B cell (primary cell): ENCODE data around the gene FMN1. TPM values are rescaled to one million over a fixed set of nuclear protein-coding genes. Genes with fewer than 3 reads are reported as not detected.

ENCODE experiments used
- ATAC-seq: fragments of 200-7000 bp; cut with Tn5 transposase; one replicate; pipeline ENCODE4 v1.10.0; 2021; ENCODE audit warnings: low read depth, mild to moderate bottlenecking, moderate number of reproducible peaks, moderate library complexity
- CTCF ChIA-PET: fragments of 350-600 bp; sonication (Branson Sonifier 250); formaldehyde crosslinking; loops from one replicate; lab custom pipeline; 2021; ENCODE audit warnings: antibody characterized with exemption, inconsistent platforms; lab: Charles Lee
- POLR2A ChIA-PET: fragments of 350-600 bp; sonication (Branson Sonifier 250); formaldehyde crosslinking; loops from one replicate; lab custom pipeline; 2021; ENCODE audit warnings: antibody characterized with exemption; lab: Charles Lee
- DNase-seq: peaks from one replicate; pipeline ENCODE4 v3.0.0; 2013
- H2AFZ ChIP-seq: 2 replicates; pipeline ENCODE4 v1.6.1; 2012; ENCODE audit warnings: mild to moderate bottlenecking, low read depth, low read length; ENCODE audit not compliant: insufficient read depth, poor library complexity, severe bottlenecking
- H3K27ac ChIP-seq, 2 donors: 1 replicate in 1 of 2; 2 replicates in 1 of 2; pipeline ENCODE4 v1.5.1; 2012 to 2013; ENCODE audit warnings: low read length in 2 of 2, mild to moderate bottlenecking in 2 of 2, moderate library complexity in 1 of 2
- H3K27me3 ChIP-seq, 4 experiments: fragments of 200-600 bp in 1 of 4; sonication (generic) in 1 of 4; replicated peaks in 1 of 4; 1 replicate in 2 of 4; 2 replicates in 2 of 4; pipeline versions ENCODE4 v1.6.1 to v1.7.0; 2013 to 2016; ENCODE audit warnings: low read length in 3 of 4, mild to moderate bottlenecking in 2 of 4, mixed read lengths in 1 of 4, moderate library complexity in 1 of 4; ENCODE audit not compliant: insufficient read depth in 4 of 4, control insufficient read depth in 3 of 4; ENCODE audit errors: control extremely low read depth in 1 of 4
- H3K36me3 ChIP-seq, 2 experiments: replicated peaks in 1 of 2; 1 replicate in 1 of 2; 2 replicates in 1 of 2; pipeline versions ENCODE4 v1.6.1 to v1.7.1; 2013; ENCODE audit warnings: low read length in 1 of 2; ENCODE audit not compliant: insufficient read depth in 2 of 2, control insufficient read depth in 1 of 2; ENCODE audit errors: control extremely low read depth in 1 of 2, extremely low read depth in 1 of 2
- H3K4me1 ChIP-seq, 2 donors: fragments of 200-600 bp in 1 of 2; sonication (generic) in 1 of 2; 1 replicate in 1 of 2; 2 replicates in 1 of 2; pipeline versions ENCODE4 v1.5.1 to v1.6.1; 2013 to 2017; ENCODE audit warnings: low read length in 2 of 2; ENCODE audit not compliant: control insufficient read depth in 2 of 2, insufficient read depth in 2 of 2
- H3K4me2 ChIP-seq: replicated peaks from 2 replicates; pipeline ENCODE3; 2012; ENCODE audit warnings: mild to moderate bottlenecking, low read depth, low read length; ENCODE audit not compliant: poor library complexity, severe bottlenecking
- H3K4me3 ChIP-seq, 5 experiments: fragments of 200-600 bp in 1 of 5; sonication (generic) in 1 of 5; 1 replicate in 3 of 5; 2 replicates in 2 of 5; pipeline versions ENCODE4 v1.5.1 to v1.7.0; 2011 to 2016; ENCODE audit warnings: low read length in 4 of 5, mild to moderate bottlenecking in 4 of 5, low read depth in 2 of 5, control low read depth in 1 of 5, moderate library complexity in 1 of 5; ENCODE audit not compliant: insufficient read depth in 1 of 5; ENCODE audit errors: control extremely low read depth in 1 of 5, extremely low read depth in 1 of 5
- H3K79me2 ChIP-seq: fragments of 200-600 bp; sonication (generic); one replicate; pipeline ENCODE4 v1.6.0; 2016; ENCODE audit warnings: low read length; ENCODE audit not compliant: control insufficient read depth, insufficient read depth
- H3K9ac ChIP-seq: fragments of 200-600 bp; sonication (generic); 2 replicates; pipeline ENCODE4 v1.6.1; 2017; ENCODE audit warnings: mild to moderate bottlenecking, low read length, moderate library complexity
- H3K9me3 ChIP-seq, 3 donors: one replicate each; pipeline versions ENCODE4 v1.6.1 to v1.7.1; 2013; ENCODE audit warnings: low read length in 2 of 3; ENCODE audit not compliant: control insufficient read depth in 2 of 3, insufficient read depth in 1 of 3; ENCODE audit errors: control extremely low read depth in 1 of 3
- H4K20me1 ChIP-seq: 2 replicates; pipeline ENCODE4 v1.6.0; 2012; ENCODE audit warnings: mild to moderate bottlenecking, low read length; ENCODE audit not compliant: insufficient read depth, control insufficient read depth, poor library complexity, severe bottlenecking
- H3K27ac Mint-ChIP-seq: one replicate; pipeline ENCODE4 v1.8.0; 2021; ENCODE audit warnings: mixed read lengths
- H3K27me3 Mint-ChIP-seq: one replicate; pipeline ENCODE4 v1.8.0; 2021; ENCODE audit warnings: mixed read lengths
- H3K4me1 Mint-ChIP-seq: one replicate; pipeline ENCODE4 v1.8.0; 2021; ENCODE audit warnings: mixed read lengths
- H3K4me3 Mint-ChIP-seq: one replicate; pipeline ENCODE4 v1.8.0; 2021; ENCODE audit warnings: mixed read lengths
- H3K9me3 Mint-ChIP-seq: one replicate; pipeline ENCODE4 v1.8.0; 2022; ENCODE audit warnings: mixed read lengths; ENCODE audit not compliant: insufficient read depth
- EZH2 ChIP-seq: IDR thresholded peaks from 2 replicates; pipeline ENCODE4 v1.6.1; 2012; ENCODE audit warnings: borderline replicate concordance, low read depth, mild to moderate bottlenecking, moderate library complexity, low read length; ENCODE audit not compliant: insufficient read depth, poor library complexity, severe bottlenecking
- WGBS: methylation state at CpG from one replicate; pipeline ENCODE4 v1.1.5; 2013; ENCODE audit warnings: missing lambda C conversion rate; ENCODE audit not compliant: insufficient coverage; 5-methylcytosine and 5-hydroxymethylcytosine counted together
- intact Hi-C: fragments of 100-400 bp; cut with micrococcal nuclease; formaldehyde crosslinking; loops from one replicate; pipeline ENCODE4 v1.10.0; 2022
- polyA plus RNA-seq: library from polyadenylated mRNA; depleted of rRNA; stranded (reverse); fragments of >200 nt; gene quantifications from 2 replicates; pipeline ENCODE4 v1.2.3, GENCODE V29; 2012
- total RNA-seq, 2 donors: library from RNA; stranded (reverse); fragments of 120-200 nt in 1 of 2; gene quantifications; 1 replicate in 1 of 2; 2 replicates in 1 of 2; pipeline versions ENCODE4 v1.2.3 to v1.2.4, GENCODE V29; 2013 to 2022
- TF ChIP-seq, protein P1 (sequence below): fragments of 200-600 bp; IDR thresholded peaks from one replicate; pipeline ENCODE4 v1.8.0; 2022; ENCODE audit warnings: antibody characterized with exemption, mild to moderate bottlenecking

FMN1 gene
- total and polyA plus RNA-seq, 2 donors (not counting 1 experiment from before 2014, with no cell fraction given) = 0.21 to 0.96 TPM

DNA sequence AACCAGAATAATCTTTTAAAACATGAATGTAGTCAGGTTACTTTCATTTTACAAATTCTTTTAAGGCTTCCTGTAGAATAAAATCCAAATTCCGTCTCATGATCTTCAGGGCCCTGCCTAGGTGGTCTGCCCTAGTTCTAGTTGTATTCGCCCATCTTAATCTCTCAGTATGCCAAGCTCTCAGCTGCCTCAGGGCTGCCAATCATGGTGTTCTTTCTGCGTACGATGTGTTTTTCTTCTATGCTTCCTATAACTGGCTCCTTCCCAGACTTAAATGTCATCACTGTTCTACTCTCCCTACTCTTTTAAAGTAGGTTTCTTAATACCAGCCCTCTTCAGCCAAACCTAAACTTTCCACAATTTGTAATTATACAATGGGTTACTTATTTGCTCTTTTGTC is 369.3 kb downstream of the FMN1 start:
- ChIA-PET POLR2A (no interaction called here), CTCF (no interaction called here)
- no peaks in the 10 kb centered on the region for H3K79me2 ChIP-seq
- H3K27me3 ChIP-seq = peaks cover 0 to 4% (median 0%) of the 10 kb centered on the region in 4 experiments
- H3K4me2 ChIP-seq = no peak overlapping the region
- no peak overlapping the region for H3K27ac Mint-ChIP-seq
- no peaks in the 10 kb centered on the region for H4K20me1 ChIP-seq
- H3K4me1 Mint-ChIP-seq = no peaks in the 10 kb centered on the region
- peaks cover 19% of the 10 kb centered on the region for H3K27me3 Mint-ChIP-seq
- intact Hi-C loops = no loop called here
- H3K27ac ChIP-seq = no peak overlapping the region
- WGBS = 97% methylated on average over 4 of the region's 4 CpGs
- no peak overlapping the region for H2AFZ ChIP-seq
- H3K9me3 Mint-ChIP-seq = no peaks in the 10 kb centered on the region
- DNase-seq (no peak), ATAC-seq (no peak)
- H3K9me3 ChIP-seq = no peaks in the 10 kb centered on the region
- no peaks in the 10 kb centered on the region for H3K4me1 ChIP-seq
- no peak overlapping the region for H3K4me3 Mint-ChIP-seq
- TF ChIP-seq, protein P1, sequence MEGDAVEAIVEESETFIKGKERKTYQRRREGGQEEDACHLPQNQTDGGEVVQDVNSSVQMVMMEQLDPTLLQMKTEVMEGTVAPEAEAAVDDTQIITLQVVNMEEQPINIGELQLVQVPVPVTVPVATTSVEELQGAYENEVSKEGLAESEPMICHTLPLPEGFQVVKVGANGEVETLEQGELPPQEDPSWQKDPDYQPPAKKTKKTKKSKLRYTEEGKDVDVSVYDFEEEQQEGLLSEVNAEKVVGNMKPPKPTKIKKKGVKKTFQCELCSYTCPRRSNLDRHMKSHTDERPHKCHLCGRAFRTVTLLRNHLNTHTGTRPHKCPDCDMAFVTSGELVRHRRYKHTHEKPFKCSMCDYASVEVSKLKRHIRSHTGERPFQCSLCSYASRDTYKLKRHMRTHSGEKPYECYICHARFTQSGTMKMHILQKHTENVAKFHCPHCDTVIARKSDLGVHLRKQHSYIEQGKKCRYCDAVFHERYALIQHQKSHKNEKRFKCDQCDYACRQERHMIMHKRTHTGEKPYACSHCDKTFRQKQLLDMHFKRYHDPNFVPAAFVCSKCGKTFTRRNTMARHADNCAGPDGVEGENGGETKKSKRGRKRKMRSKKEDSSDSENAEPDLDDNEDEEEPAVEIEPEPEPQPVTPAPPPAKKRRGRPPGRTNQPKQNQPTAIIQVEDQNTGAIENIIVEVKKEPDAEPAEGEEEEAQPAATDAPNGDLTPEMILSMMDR = no peak
- TF ChIP-seq EZH2 = no peak
- H3K9ac ChIP-seq = no peak overlapping the region
- H3K36me3 ChIP-seq = no peaks in the 10 kb centered on the region
- no peak overlapping the region for H3K4me3 ChIP-seq

DNA sequence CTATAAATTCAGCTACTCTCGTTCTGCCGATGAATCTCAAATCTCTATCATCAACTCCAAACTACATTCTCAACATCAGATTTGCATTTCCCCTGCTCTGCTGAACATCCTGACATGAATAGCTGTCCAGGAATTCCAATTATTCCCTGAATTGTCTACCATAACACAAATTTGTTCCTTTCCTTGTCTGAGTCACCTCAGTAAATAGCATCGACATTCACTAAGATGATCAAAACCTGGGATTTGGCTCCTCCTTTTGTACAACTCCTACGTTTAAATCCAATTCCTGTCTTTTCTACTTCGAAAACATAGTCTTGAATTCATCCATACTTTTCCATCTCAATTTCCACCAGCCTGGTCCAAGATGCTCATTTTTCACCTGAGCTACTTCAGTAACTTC is 369.7 kb downstream of the FMN1 start:
- Mint-ChIP-seq H3K9me3 (no peaks in the 10 kb centered on the region), H3K27me3 (peaks cover 19% of the 10 kb centered on the region), H3K27ac (no peak overlapping the region), H3K4me1 (no peaks in the 10 kb centered on the region), H3K4me3 (no peak overlapping the region)
- no peak overlapping the region for H3K4me3 ChIP-seq
- H3K36me3 ChIP-seq = no peaks in the 10 kb centered on the region
- peaks cover 0 to 4% (median 0%) of the 10 kb centered on the region in 4 experiments for H3K27me3 ChIP-seq
- intact Hi-C loops = no loop called here
- no peak for TF ChIP-seq EZH2
- TF ChIP-seq, protein P1 = no peak
- H2AFZ ChIP-seq = no peak overlapping the region
- no peaks in the 10 kb centered on the region for H3K79me2 ChIP-seq
- CTCF ChIA-PET = no interaction called here
- POLR2A ChIA-PET = no interaction called here
- no peak for ATAC-seq
- H3K4me1 ChIP-seq = no peaks in the 10 kb centered on the region
- H4K20me1 ChIP-seq = no peaks in the 10 kb centered on the region
- no peak overlapping the region for H3K4me2 ChIP-seq
- no peak for DNase-seq
- H3K9ac ChIP-seq = no peak overlapping the region
- H3K9me3 ChIP-seq = no peaks in the 10 kb centered on the region
- WGBS = 55% methylated on average over 5 of the region's 5 CpGs
- no peak overlapping the region for H3K27ac ChIP-seq
